Fibroblast of the conjunctiva (primary cell): Measurements from ENCODE around the gene ANGPTL7.

Experiments used
- DNase-seq: peaks from one replicate; pipeline ENCODE4 v3.0.0-alpha.2; 2010; ENCODE audit warnings: low read depth

ANGPTL7 gene

GRCh38 chr1:11204396-11205190, 15.4 kb downstream of the ANGPTL7 start:
- DNase-seq, result no peak

GRCh38 chr1:11207898-11208611, 18.9 kb downstream of the ANGPTL7 start:
- DNase-seq, result no peak

GRCh38 chr1:11211461-11211860, 22.3 kb downstream of the ANGPTL7 start:
- no peak for DNase-seq

- no peak for DNase-seq
These were observed 22.9 kb downstream of the ANGPTL7 start for GRCh38 chr1:11211925-11212587.

DNA sequence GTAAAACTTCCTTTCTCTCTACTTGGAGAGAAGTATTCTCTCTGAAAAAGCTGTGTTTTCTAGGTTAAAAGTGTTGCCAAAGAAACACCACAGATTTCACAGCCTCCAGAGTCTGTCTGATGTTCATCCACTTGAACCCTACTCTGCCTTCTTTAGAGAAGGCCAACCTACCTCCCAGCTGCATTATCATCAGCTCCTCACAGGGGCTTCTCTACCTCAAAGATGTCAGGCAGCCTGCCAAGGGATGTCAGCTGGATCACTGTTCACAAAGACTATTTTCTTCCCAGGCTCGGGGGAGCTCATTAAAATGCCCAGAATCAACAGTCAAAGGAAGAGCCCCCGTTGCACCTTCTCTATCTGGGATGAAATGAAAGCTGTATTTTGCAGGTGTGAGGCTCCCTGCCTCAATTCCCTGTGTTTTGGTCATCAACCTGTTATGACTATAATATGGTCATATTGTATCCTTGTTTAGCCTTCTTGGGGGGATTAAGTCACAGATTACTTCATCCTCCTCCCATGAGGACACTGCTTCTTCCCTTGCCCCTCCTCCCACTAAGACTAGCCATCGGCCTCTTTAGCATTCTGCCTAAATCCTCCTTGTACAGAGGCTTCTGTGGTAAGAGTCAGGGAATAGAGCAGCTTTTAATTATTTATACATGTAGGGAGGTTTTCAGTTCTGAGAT, 25.7 kb downstream of the ANGPTL7 start:
- no peak for DNase-seq

- DNase-seq, result no peak
These were observed 26.3 kb downstream of the ANGPTL7 start for GRCh38 chr1:11215381-11216005.

- DNase-seq, result no peak
These were observed 26.9 kb downstream of the ANGPTL7 start for GRCh38 chr1:11216074-11216473.

DNA sequence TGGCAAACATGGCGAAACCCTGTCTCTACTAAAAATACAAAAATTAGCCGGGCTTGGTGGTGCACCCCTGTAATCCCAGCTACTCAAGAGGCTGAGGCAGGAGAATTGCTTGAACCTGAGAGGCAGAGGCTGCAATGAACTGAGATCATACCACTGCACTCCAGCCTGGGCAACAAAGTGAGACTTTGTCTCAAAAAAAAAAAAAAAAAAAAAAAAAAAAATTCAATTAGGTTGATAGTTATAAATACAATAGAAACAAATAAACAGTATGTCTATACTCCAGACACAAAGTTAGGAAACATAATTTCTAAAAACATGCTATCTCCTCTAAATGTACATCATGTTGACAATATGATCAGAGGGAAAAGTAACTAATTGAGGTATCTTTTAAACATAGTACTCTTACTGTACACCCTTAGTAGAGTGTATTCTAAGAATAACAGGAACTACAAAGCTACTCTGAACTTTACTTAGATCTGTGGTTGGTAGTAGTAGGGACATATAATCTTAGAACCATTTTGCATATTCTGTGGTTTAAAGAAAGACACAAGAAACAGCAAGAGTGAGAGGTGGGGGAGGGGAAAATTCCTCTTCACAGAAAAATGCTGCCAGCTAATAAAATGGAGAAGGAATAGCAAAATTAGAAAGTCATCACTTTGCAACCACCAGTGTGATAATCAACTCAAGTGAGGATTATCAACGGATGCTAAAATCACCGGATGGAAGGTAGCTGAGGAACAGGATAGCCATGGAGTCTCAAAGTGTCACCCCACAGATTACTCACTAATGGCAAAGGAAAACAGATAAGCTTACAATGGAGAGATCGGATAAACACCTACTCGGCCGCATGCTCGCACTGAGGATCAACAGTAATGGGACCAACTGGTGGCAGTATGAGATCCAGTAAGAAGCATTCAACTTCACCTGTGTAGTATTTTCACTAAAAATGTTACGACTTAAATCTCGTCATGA, 38.2 kb downstream of the ANGPTL7 start:
- no peak for DNase-seq

DNA sequence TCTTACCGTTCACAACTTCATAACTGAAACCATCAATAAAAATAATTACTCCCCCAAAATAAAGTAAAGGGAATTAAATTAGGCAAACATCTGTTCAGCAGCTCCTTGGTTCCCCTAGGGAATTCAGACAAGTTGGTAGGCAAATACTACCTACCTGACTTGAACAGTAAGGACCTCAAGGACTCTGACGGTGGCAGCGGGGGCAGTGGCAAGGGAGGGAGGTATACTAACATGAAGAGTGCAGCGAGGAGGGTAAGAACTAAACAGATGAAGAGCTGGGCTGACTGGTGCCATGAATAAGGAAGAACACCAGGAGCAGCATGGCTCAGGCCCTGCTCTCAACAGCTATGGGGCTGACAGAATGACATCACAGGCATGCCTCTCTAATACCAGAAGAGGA, 40.0 kb downstream of the ANGPTL7 start:
- no peak for DNase-seq

DNA sequence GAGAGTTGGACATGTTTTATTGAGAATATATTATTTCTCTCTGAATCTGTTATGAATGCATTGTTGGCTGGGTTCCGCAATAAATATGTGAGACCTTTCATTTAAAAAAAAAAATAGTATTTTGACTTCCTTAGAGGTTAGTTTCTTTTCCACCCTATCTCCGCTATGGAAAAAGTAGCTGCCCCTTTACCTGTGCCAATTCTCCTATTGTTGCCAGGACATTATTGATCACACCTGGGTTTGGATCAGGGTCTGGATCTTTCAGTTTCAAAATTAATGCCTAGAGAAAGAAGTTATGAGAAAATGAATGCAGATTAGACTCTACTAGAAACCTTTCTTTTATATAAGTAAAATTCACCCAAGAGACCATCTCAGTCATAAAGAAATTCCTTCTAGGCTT, 44.1 kb downstream of the ANGPTL7 start:
- DNase-seq, result no peak

DNA sequence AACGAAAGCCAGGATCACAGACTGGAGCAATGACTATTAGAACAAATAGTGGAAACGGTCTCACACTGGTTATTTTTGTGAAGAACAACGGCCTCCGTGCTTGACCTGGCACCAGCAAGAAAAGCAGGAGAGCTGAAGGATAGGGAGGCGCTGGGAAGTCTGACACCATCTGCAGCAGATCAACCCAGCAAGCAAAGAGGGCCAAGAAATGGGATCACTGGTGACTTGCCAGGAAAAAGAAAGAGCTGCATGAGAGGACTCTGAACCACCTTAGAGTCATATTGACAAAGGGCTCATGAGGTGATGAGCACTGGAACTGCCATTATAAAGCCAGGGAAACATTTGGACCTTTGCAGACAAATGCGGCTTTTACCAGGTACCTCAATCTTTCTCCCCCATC, 48.2 kb downstream of the ANGPTL7 start:
- no peak for DNase-seq

DNA sequence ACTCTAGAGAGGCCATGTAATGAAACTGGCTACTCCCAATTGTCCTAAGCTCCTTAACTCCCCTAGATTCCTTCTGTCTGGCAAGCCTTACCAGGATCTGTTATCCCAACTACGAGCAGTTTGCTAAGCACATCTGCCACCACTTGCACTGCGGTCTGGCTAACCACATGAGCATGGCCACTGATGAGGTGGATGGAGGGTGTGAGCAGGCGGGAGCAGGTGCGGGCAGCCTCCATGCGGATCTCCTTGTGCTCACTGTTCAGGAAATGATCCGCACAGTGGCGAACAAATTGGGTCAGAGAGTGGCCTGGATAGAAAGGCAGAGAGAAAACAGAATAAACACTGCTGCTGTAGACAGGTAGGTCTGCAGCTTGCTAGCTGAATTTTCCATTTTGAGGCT, 49.2 kb downstream of the ANGPTL7 start:
- no peak for DNase-seq

GRCh38 chr1:11245248-11245647, 56.1 kb downstream of the ANGPTL7 start:
- no peak for DNase-seq
